NCI-H1048 (cell line): ENCODE measurements around the gene WDR46.
"Not testable (repeated sequence)": the region's sequence is repeated elsewhere in the genome, so short reads cannot be mapped to it uniquely, and the experiment has no call there.

ENCODE experiments used
- DNase-seq: peaks from one replicate; lab custom pipeline; 2025; lab: John Stamatoyannopoulos, UW

WDR46 gene

DNA sequence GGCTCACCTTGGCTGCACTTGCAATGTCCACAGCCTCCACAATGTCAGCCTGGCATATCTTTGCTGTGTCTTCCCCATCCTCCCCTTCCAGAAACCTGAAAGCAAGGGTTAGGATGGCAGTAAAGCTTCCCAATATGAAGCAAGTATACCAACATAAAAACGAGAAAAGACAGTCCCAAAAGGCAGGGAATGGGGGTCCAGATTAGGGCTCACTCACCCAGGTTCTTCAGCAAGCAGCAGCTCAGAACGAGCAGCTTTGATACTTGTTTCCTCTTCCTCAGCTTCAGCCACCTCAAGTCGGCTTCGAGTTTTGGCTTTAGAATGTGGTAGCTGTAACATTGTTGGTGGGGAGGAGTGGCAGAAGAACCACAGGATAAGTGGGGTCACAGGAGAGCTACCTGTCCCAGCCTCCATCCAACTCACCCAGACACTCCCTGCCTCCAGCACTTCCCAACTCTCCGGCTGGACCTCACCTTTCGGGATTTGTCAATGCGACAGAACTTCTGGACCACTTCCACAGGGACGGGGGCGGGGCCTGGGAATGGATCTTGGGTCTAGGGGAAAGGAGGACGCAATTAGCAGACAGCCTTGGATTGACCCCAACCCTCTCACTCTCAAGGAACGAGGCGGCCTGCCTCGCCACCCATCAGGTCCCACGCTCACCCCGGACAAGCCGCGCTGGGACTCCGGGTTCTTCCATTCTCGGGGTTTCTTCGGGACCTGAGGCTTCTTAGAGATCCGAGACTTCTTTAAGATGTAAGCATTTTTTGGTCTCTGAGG lies 708 bp downstream of the WDR46 start:
- no peak for DNase-seq

DNA sequence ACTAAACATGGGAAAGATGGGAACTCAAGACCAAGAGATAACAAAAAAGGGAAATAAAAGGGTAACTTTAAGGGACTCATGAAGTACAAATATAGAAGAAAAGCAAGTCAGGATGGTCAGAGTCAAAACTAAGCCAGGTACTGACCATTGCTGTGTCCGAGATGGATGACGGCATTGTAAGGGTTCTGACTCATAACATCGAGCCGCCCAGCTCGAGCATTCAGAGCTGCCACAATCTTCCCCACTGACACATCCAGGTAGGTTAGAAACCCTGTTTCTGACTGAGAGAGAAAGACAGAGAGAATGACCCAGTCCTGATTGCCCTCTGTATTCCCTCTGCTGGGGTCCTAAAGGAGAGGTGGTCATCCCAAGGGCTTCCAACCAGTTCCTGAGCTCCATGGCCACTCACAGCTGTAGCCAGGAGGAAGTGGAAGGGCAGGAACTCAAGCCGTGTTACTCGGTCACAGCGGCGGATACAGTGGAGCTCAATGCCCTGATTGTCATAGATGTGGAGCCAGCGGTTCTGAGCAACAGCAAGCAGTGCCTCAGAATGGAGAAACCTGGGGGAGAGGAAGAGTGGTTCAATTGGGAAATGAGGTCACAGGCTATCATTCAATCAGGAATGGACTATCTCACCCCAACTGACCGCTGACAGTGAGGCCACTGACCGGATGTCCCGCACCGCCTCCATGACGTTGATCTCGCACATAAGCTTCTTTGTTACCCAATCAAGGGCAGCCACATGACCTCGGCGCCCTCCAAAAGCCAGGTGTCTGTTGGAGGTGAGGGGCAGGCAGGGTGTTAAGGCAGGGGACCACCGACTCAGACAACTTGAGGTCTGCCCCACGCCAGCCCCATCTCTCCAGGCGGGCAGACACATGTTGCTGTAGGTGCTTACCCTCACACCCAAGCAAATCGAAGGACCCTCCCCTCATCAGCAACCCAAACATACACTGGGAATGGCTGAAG lies 1.8 kb downstream of the WDR46 start:
- DNase-seq, result no peak

DNA sequence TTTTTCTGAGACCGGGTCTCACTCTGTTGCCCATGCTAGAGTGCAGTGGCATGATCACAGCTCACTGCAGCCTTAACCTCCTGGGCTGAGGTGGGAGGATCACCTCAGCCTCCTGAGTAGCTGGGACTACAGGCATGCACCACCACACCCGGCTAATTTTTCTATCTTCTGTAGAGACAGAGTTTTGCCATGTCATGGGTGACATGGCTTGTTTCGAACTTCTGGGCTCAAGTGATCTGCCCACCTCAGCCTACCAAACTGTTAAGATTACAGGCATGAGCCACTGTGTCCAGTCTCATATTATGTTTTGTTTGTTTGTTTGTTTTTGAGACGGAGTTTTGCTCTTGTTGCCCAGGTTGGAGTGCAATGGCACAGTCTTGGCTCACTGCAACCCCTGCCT lies 3.8 kb downstream of the WDR46 start:
- not testable (repeated sequence) for DNase-seq

DNA sequence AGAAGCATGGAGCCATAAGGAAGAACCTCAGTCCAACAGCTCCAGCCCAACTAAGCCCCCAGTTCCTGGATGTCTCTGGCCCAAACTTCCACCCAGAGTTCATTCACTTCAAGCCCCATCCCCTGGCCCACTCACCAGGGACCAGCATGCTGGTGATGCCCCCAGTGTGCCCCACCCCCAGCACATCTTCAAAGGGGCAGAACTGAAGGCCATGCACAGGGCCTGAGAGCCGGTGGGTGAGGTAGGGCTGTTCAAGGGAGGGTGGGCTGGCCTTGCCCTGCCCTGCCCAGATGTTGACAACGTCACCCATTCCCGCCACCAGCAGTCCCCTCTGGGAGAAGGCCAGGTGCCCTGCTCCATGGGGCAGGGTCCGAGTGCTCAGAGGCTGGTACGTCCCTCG lies 8.5 kb downstream of the WDR46 start:
- no peak for DNase-seq

GRCh38 chr6:33279971-33280511 lies 9.0 kb downstream of the WDR46 start:
- DNase-seq, result no peak

DNA sequence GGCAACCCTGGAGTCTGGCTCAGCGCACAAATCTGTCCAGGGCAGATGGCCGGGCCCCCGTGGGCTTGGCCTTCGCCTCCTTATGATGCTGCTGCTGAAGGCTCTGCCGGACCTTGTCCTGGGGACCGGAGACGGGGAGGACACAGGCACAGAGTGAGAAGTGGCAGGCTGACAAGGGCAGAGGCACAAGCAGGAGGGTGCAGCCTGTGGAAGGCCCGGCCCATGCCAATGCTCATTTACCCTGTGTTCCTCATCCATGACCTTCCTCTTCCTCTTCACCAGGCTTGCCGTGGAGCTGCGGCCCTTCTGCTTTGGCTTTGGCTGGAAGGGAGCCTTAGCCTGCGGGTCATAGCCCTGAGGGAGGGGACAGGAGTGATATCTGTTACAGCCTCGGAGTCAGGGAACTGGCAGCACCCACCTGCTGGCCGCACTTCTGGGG lies 9.8 kb downstream of the WDR46 start:
- no peak for DNase-seq

GRCh38 chr6:33278810-33279209 lies 10.2 kb downstream of the WDR46 start:
- DNase-seq, result no peak

DNA sequence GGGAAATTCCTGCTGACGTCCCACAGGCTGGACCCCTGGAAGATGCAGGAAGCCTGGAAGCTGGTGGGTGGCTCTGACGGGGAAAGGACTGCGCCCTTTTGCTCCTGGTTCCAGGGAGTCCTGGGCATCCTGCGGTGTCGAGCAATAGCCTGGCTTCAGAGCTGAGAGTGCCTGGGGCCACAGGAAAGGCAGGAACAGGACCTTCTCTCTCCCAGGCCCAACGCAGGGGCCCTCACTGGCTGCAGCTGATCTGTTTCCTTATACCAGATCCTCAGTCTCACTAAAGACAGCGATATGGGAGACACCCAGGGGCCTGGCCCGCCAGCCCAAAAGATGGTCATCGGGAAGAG lies 10.7 kb downstream of the WDR46 start:
- DNase-seq, result no peak

- no peak for DNase-seq
These were observed 11.2 kb downstream of the WDR46 start for GRCh38 chr6:33277663-33278391.

DNA sequence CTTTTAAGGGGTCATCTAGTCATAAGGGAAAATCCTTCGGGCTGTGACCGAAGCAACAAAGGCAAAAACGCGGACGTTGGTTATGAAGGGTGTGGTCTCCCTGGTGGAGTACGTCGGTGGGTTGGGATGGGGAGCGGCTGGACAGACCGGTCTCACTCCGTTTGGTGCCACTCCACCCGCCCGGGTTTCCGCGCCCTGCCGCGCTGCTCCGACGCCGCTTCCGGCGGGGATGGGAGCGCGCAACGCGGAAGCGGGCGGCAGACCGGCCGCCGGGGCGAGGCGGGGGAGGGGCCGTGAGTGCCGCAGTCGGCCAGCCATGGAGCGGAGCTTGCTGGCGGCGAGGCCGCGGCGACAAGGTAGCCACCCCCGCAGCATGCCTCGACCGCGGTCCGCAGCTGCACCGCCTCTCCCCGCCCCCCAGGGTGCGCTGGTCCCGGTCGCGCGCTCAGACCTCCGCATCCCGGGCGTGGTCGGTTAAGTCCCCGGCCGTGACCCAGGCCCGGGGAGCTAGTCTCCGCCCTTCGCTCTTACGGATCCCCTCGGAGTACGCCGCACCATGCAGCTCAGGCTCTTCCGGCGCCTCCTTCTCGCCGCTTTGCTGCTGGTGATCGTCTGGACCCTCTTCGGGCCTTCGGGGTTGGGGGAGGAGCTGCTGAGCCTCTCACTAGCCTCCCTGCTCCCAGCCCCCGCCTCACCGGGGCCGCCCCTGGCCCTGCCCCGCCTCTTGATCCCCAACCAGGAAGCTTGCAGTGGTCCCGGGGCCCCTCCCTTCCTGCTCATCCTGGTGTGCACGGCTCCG lies 12.0 kb downstream of the WDR46 start, which contains the start of gene B3GALT4:
Gene B3GALT4 (plus strand): TSS at position 260 of the 799 bp plus-strand sequence. CDS start 297 bp downstream, at position 557.
- DNase-seq, result peak; percentile 49

GRCh38 chr6:33276581-33276863 lies 12.5 kb downstream of the WDR46 start:
- DNase-seq, result no peak

GRCh38 chr6:33275795-33276580 lies 13.1 kb downstream of the WDR46 start:
- DNase-seq, result not testable (repeated sequence)

DNA sequence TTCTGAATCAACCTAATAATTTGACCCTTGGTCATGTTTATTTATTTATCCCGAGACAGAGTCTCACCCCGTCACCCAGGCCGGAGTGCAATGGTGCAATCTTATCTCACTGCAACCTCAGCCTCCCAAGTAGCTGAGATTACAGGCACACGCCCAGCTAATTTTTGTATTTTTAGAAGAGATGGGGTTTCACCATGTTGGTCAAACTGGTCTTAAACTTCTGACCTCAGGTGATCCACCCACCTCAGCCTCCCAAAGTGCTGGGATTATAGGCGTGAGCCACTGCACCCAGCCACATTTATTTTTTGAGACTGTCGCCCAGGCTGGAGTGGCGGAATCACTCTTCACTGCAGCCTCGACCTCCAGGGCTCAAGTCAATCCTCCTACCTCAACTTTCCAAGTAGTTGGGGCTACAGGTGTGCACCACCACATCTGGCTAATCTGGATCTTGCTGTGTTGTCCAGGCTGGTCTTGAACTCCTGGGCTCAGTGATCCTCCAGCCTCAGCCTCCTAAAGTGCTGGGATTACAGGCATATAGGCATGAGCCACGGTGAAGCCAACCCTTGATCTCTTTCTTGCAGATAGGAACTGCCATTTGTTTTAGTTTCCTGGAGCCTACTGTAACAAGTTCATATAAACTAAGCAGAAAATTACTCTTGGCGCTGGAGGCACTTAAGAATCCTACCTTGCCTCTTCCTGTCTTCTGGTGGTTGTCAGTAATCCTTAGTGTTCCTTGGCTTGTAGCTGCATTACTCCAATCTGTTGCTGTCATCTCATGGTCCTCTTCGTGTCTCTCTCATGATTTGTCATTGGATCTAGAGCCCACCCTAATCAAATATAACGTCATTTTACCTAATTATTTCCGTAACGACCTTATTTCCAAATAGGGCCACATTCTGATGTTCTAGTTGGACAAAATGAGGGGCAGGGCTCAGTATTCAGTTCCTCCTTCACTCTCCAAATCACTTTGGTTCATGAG lies 14.8 kb downstream of the WDR46 start:
- no peak for DNase-seq

DNA sequence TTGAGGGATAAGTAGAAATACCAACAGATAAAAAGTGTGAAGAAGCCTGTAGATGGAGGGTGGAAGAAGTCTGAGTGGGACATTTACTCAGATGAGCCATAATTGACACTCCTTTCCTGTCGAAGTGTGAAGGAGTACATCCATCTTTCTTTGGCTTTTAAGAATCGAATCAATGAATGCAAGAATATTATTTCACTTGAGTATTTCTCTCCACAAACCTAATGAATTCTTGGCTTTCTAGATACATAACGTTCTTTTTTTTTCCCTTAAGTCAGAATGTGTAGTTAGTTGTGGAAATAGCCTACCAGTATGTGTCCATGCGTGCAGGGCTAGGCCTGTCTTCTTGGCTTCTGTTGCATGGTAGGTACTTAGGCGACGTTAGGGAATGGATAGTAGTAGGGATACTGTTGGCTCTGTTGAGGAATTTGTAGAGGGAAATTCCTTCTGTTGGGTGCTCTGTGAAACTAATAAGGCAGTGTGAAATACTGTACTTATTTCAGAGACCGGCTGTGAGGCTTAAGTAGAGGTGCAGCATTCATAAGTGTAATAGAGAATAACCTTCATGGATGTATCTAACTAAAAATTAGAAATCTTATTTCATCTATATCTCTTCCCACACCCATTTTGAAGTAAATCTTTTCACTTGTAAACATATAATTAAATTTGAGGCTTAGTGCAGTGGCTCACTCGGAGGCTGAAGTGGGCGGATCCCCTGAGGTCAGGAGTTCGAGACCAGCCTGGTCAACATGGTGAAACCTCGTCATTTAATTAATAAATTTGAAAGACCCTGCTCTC lies 15.7 kb downstream of the WDR46 start:
- DNase-seq, result no peak

- no peak for DNase-seq
These were observed 16.5 kb downstream of the WDR46 start for GRCh38 chr6:33272275-33273128.

- DNase-seq, result peak; percentile 91
These were observed 17.4 kb downstream of the WDR46 start, which contains the start of the genes RPS18 and VPS52 for GRCh38 chr6:33271468-33272274. TSS of gene RPS18 (plus strand) at chr6:33272075. CDS start at chr6:33272120, 45 bp downstream. TSS of gene VPS52 (minus strand) at chr6:33271876. CDS start at chr6:33271675, 201 bp downstream.
